Colonic mucosa (tissue), 4 donors: ENCODE measurements around the gene EPB41L3. TPM values are rescaled to one million over a fixed set of nuclear protein-coding genes. Genes with fewer than 3 reads are reported as not detected.

Experiments used
- DNase-seq: peaks from one replicate; pipeline ENCODE4 v3.0.0-alpha.2; 2020
- H3K27ac ChIP-seq: fragments of 200-600 bp; one replicate; pipeline ENCODE4 v1.8.0; 2021
- H3K27me3 ChIP-seq: fragments of 200-600 bp; one replicate; pipeline ENCODE4 v1.8.0; 2021
- H3K36me3 ChIP-seq: fragments of 200-600 bp; one replicate; pipeline ENCODE4 v1.8.0; 2021
- H3K4me1 ChIP-seq: fragments of 200-600 bp; one replicate; pipeline ENCODE4 v1.8.0; 2021; ENCODE audit warnings: mild to moderate bottlenecking
- H3K4me3 ChIP-seq: fragments of 200-600 bp; one replicate; pipeline ENCODE4 v1.8.0; 2021
- H3K9ac ChIP-seq, 2 donors: one replicate each; pipeline ENCODE4 v1.7.0; 2013; ENCODE audit warnings: control low read depth in 2 of 2, low read depth in 2 of 2, low read length in 2 of 2
- H3K9me3 ChIP-seq: fragments of 200-600 bp; one replicate; pipeline ENCODE4 v1.8.0; 2021
- CTCF ChIP-seq: fragments of 200-600 bp; IDR thresholded peaks from one replicate; pipeline ENCODE4 v1.8.0; 2022; ENCODE audit warnings: antibody characterized with exemption, mild to moderate bottlenecking
- intact Hi-C: fragments of 100-400 bp; cut with DNase I; formaldehyde crosslinking; loops from one replicate; pipeline ENCODE4 v1.14.1; 2022
- total RNA-seq, 2 donors: library from RNA; stranded (reverse); fragmentation: NEBNext Ultra II Directional in 1 of 2; extraction: Animal tissue kit (Norgen Biotek cat#: 25700) in 1 of 2; gene quantifications; one replicate each; pipeline ENCODE4 v1.2.1, GENCODE V29; 2021
- donor health status: healthy.
- donor health status: DM: no; HTN: no; CAD: no.
- donor health status: DM: no; HTN: no; CAD: no.

Gene EPB41L3
- total RNA-seq, 2 donors from 2014 or later, result 43.3 to 78.0 TPM

GRCh38 chr18:5462227-5462626 is 81.6 kb downstream of the EPB41L3 start:
- intact Hi-C loops, result no loop called here
- no peak for DNase-seq
- Histone ChIP-seq H3K27me3 (no peaks in the 10 kb centered on the region), H3K36me3 (no peaks in the 10 kb centered on the region), H3K4me3 (no peak overlapping the region), H3K9me3 (no peaks in the 10 kb centered on the region), H3K4me1 (no peaks in the 10 kb centered on the region), H3K9ac (no peak overlapping the region), H3K27ac (no peak overlapping the region)
- no peak for TF ChIP-seq CTCF

GRCh38 chr18:5461041-5461440 is 82.8 kb downstream of the EPB41L3 start:
- H3K9ac ChIP-seq, result no peak overlapping the region
- H3K36me3 ChIP-seq, result no peaks in the 10 kb centered on the region
- no peak overlapping the region for H3K27ac ChIP-seq
- H3K4me1 ChIP-seq, result no peaks in the 10 kb centered on the region
- TF ChIP-seq CTCF, result no peak
- no peaks in the 10 kb centered on the region for H3K27me3 ChIP-seq
- no peak for DNase-seq
- H3K9me3 ChIP-seq, result no peaks in the 10 kb centered on the region
- intact Hi-C loops, result no loop called here
- no peak overlapping the region for H3K4me3 ChIP-seq

GRCh38 chr18:5457462-5457957 is 86.3 kb downstream of the EPB41L3 start:
- Histone ChIP-seq H3K36me3 (no peaks in the 10 kb centered on the region), H3K27me3 (no peaks in the 10 kb centered on the region), H3K4me3 (no peak overlapping the region), H3K9ac (no peak overlapping the region), H3K4me1 (no peaks in the 10 kb centered on the region), H3K27ac (no peak overlapping the region), H3K9me3 (no peaks in the 10 kb centered on the region)
- no peak for TF ChIP-seq CTCF
- intact Hi-C loops, result no loop called here
- no peak for DNase-seq

- no peaks in the 10 kb centered on the region for H3K9me3 ChIP-seq
- no peaks in the 10 kb centered on the region for H3K36me3 ChIP-seq
- TF ChIP-seq CTCF, result no peak
- no peak overlapping the region for H3K4me3 ChIP-seq
- H3K4me1 ChIP-seq, result no peaks in the 10 kb centered on the region
- no peak overlapping the region for H3K9ac ChIP-seq
- no peaks in the 10 kb centered on the region for H3K27me3 ChIP-seq
- no peak overlapping the region for H3K27ac ChIP-seq
- no peak for DNase-seq
- intact Hi-C loops, result no loop called here
Observed at GRCh38 chr18:5456577-5457461, 87.0 kb downstream of the EPB41L3 start.

- DNase-seq, result no peak
- Histone ChIP-seq H3K9me3 (no peaks in the 10 kb centered on the region), H3K9ac (no peak overlapping the region), H3K4me3 (no peak overlapping the region), H3K27ac (no peak overlapping the region), H3K27me3 (no peaks in the 10 kb centered on the region), H3K36me3 (no peaks in the 10 kb centered on the region), H3K4me1 (no peaks in the 10 kb centered on the region)
- TF ChIP-seq CTCF, result no peak
- intact Hi-C loops, result no loop called here
Observed at GRCh38 chr18:5455674-5456073, 88.1 kb downstream of the EPB41L3 start.
